WTC11 (cell line): ENCODE measurements around the gene GLYATL3. TPM values are rescaled to one million over a fixed set of nuclear protein-coding genes. Genes with fewer than 3 reads are reported as not detected.
A peak's percentile ranks its signal among the peaks of the same experiment; 100 is the strongest.

Experiments
- AFF4 ChIP-seq: sonication (generic); formaldehyde crosslinking; IDR thresholded peaks from 2 replicates; pipeline ENCODE4 v1.8.1; 2023; ENCODE audit warnings: mild to moderate bottlenecking, missing genetic modification reagents, borderline replicate concordance
- CREB1 ChIP-seq: sonication (generic); formaldehyde crosslinking; IDR thresholded peaks from 2 replicates; pipeline ENCODE4 v1.8.0; 2023; ENCODE audit warnings: mild to moderate bottlenecking, missing genetic modification reagents
- E2F5 ChIP-seq: sonication (generic); formaldehyde crosslinking; IDR thresholded peaks from 2 replicates; pipeline ENCODE4 v1.8.1; 2022; ENCODE audit warnings: mild to moderate bottlenecking, moderate library complexity, missing genetic modification reagents
- EMX1 ChIP-seq: fragments of 250-450 bp; sonication (Bioruptor Pico); IDR thresholded peaks from 2 replicates; pipeline ENCODE4 v1.8.0; 2021; ENCODE audit warnings: mild to moderate bottlenecking
- ESRRA ChIP-seq: sonication (generic); formaldehyde crosslinking; IDR thresholded peaks from 2 replicates; pipeline ENCODE4 v1.8.1; 2022; ENCODE audit warnings: mild to moderate bottlenecking, missing genetic modification reagents, borderline replicate concordance
- FOXP1 ChIP-seq: sonication (generic); formaldehyde crosslinking; IDR thresholded peaks from 2 replicates; pipeline ENCODE4 v1.8.0; 2022; ENCODE audit warnings: missing genetic modification reagents, mild to moderate bottlenecking, moderate library complexity, borderline replicate concordance
- HMGA2 ChIP-seq: fragments of 250-450 bp; sonication (Bioruptor Pico); IDR thresholded peaks from 2 replicates; pipeline ENCODE4 v1.4.0; 2021; ENCODE audit warnings: mild to moderate bottlenecking, moderate library complexity
- JAZF1 ChIP-seq: fragments of 250-450 bp; sonication (Bioruptor Pico); IDR thresholded peaks from 2 replicates; pipeline ENCODE4 v1.9.0; 2021; ENCODE audit warnings: moderate library complexity, mild to moderate bottlenecking, inconsistent platforms
- KAT7 ChIP-seq: sonication (generic); formaldehyde crosslinking; IDR thresholded peaks from 2 replicates; pipeline ENCODE4 v1.8.1; 2023; ENCODE audit warnings: missing genetic modification reagents, mild to moderate bottlenecking, borderline replicate concordance
- MAX ChIP-seq: sonication (generic); formaldehyde crosslinking; IDR thresholded peaks from 2 replicates; pipeline ENCODE4 v1.8.0; 2022; ENCODE audit warnings: mild to moderate bottlenecking, missing genetic modification reagents
- NR2C2 ChIP-seq: sonication (generic); formaldehyde crosslinking; IDR thresholded peaks from 2 replicates; pipeline ENCODE4 v1.8.0; 2022; ENCODE audit warnings: mild to moderate bottlenecking, missing genetic modification reagents
- NR3C1 ChIP-seq: sonication (generic); formaldehyde crosslinking; conservative IDR thresholded peaks from 2 replicates; pipeline ENCODE4 v1.8.1; 2023; ENCODE audit warnings: low read depth, mild to moderate bottlenecking, missing genetic modification reagents
- SP1 ChIP-seq: sonication (generic); formaldehyde crosslinking; conservative IDR thresholded peaks from 2 replicates; pipeline ENCODE4 v1.8.1; 2022; ENCODE audit warnings: missing genetic modification reagents
- TEAD1 ChIP-seq: sonication (generic); formaldehyde crosslinking; IDR thresholded peaks from 2 replicates; pipeline ENCODE4 v1.8.0; 2022; ENCODE audit warnings: mild to moderate bottlenecking, missing genetic modification reagents
- ZNF138 ChIP-seq: sonication (generic); formaldehyde crosslinking; conservative IDR thresholded peaks from 2 replicates; pipeline ENCODE4 v1.8.1; 2022; ENCODE audit warnings: mild to moderate bottlenecking, moderate library complexity, missing genetic modification reagents
- ZNF219 ChIP-seq: sonication (generic); formaldehyde crosslinking; IDR thresholded peaks from 2 replicates; pipeline ENCODE4 v1.8.0; 2023; ENCODE audit warnings: missing genetic modification reagents, mild to moderate bottlenecking, borderline replicate concordance
- ZNF232 ChIP-seq: sonication (generic); formaldehyde crosslinking; IDR thresholded peaks from 2 replicates; pipeline ENCODE4 v1.8.0; 2022; ENCODE audit warnings: mild to moderate bottlenecking, missing genetic modification reagents
- ZNF532 ChIP-seq: fragments of 250-450 bp; sonication (Bioruptor Pico); IDR thresholded peaks from 2 replicates; pipeline ENCODE4 v1.9.0; 2021; ENCODE audit warnings: mild to moderate bottlenecking, borderline replicate concordance
- total RNA-seq: library from RNA; stranded (reverse); gene quantifications from 3 replicates; pipeline ENCODE4 v1.2.3, GENCODE V29; 2021
- TF ChIP-seq, protein P1 (sequence below): sonication (generic); formaldehyde crosslinking; IDR thresholded peaks from 2 replicates; pipeline ENCODE4 v1.8.0; 2023; ENCODE audit warnings: missing genetic modification reagents
- TF ChIP-seq, protein P2 (sequence below): sonication (generic); formaldehyde crosslinking; IDR thresholded peaks from 2 replicates; pipeline ENCODE4 v1.8.1; 2022; ENCODE audit warnings: missing genetic modification reagents, borderline replicate concordance
- TF ChIP-seq, protein P3 (sequence below): sonication (generic); formaldehyde crosslinking; IDR thresholded peaks from 2 replicates; pipeline ENCODE4 v1.8.1; 2022; ENCODE audit warnings: low read depth, mild to moderate bottlenecking, moderate library complexity, missing genetic modification reagents, borderline replicate concordance
- TF ChIP-seq, protein P4 (sequence below): sonication (generic); formaldehyde crosslinking; IDR thresholded peaks from 2 replicates; pipeline ENCODE4 v1.8.0; 2022; ENCODE audit warnings: missing genetic modification reagents

GLYATL3 gene
- total RNA-seq, 1 experiment from 2014 or later, result not detected

DNA sequence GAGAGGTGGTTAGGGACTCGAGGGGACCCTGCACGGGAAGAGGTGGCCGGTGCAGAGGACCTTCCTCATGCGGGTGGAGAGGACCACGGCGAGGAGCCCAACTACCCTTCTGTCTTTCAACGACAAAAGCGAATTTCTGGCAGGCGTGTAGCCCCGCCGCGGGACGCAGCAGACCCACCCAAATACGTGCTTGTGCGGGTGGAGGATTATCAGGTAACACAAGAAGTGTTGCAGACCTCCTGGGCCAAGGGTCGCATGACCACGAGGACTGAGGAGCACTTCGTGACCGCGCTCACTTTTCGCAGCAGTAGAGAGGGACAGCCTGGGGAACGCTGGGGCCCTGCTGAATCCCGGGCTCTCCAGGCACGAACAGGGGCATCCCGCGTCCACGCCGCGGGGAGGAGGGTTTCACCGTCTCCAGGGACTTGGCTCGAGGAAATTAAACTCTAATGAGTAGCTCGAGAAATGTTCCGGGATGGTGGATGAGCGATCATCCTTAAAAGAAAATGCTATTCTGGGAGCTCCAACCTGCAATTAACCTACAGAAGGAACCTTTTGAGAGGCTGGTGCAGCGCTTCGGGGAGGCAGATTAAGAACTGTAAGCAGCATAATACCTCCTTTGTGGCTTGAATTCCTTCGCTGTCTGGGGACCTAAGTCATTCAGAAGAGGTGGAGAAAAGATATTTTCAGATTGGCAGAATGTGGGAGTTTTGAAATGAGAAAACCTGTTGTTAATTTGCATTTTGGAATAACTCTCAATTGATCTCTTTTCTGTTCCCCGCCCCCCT, 51.5 kb downstream of the GLYATL3 start (continued):
- no peak; the same call in 1 of the 2 replicates for TF ChIP-seq TEAD1 (CRISPR knock-in tag)
- TF ChIP-seq SP1 (CRISPR knock-in tag), result no peak
- no peak for TF ChIP-seq ZNF232
- TF ChIP-seq ZNF138 (CRISPR knock-in tag), result no peak
- TF ChIP-seq CREB1 (CRISPR knock-in tag), result no peak
- TF ChIP-seq, protein P1, sequence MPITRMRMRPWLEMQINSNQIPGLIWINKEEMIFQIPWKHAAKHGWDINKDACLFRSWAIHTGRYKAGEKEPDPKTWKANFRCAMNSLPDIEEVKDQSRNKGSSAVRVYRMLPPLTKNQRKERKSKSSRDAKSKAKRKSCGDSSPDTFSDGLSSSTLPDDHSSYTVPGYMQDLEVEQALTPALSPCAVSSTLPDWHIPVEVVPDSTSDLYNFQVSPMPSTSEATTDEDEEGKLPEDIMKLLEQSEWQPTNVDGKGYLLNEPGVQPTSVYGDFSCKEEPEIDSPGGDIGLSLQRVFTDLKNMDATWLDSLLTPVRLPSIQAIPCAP (CRISPR knock-in tag), result no peak
- TF ChIP-seq MAX (CRISPR knock-in tag), result no peak
- TF ChIP-seq EMX1, result no peak
- no peak for TF ChIP-seq AFF4
- TF ChIP-seq FOXP1, result 0 out of 2 replicates have a peak, but pooled peaks have one; percentile 12
- peak; percentile 70; the same call in 1 of the 2 replicates for TF ChIP-seq KAT7 (CRISPR knock-in tag)
- TF ChIP-seq ZNF219 (CRISPR knock-in tag), result no peak
- TF ChIP-seq ZNF532 (CRISPR knock-in tag), result no peak
- TF ChIP-seq JAZF1 (CRISPR knock-in tag), result no peak
- TF ChIP-seq, protein P2, sequence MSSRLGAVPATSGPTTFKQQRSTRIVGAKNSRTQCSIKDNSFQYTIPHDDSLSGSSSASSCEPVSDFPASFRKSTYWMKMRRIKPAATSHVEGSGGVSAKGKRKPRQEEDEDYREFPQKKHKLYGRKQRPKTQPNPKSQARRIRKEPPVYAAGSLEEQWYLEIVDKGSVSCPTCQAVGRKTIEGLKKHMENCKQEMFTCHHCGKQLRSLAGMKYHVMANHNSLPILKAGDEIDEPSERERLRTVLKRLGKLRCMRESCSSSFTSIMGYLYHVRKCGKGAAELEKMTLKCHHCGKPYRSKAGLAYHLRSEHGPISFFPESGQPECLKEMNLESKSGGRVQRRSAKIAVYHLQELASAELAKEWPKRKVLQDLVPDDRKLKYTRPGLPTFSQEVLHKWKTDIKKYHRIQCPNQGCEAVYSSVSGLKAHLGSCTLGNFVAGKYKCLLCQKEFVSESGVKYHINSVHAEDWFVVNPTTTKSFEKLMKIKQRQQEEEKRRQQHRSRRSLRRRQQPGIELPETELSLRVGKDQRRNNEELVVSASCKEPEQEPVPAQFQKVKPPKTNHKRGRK (CRISPR knock-in tag), result no peak
- TF ChIP-seq, protein P3, sequence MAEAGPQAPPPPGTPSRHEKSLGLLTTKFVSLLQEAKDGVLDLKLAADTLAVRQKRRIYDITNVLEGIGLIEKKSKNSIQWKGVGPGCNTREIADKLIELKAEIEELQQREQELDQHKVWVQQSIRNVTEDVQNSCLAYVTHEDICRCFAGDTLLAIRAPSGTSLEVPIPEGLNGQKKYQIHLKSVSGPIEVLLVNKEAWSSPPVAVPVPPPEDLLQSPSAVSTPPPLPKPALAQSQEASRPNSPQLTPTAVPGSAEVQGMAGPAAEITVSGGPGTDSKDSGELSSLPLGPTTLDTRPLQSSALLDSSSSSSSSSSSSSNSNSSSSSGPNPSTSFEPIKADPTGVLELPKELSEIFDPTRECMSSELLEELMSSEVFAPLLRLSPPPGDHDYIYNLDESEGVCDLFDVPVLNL (CRISPR knock-in tag), result no peak
- no peak for TF ChIP-seq ESRRA (CRISPR knock-in tag)
- TF ChIP-seq HMGA2 (CRISPR knock-in tag), result no peak
- no peak for TF ChIP-seq E2F5 (CRISPR knock-in tag)
- TF ChIP-seq, protein P4, sequence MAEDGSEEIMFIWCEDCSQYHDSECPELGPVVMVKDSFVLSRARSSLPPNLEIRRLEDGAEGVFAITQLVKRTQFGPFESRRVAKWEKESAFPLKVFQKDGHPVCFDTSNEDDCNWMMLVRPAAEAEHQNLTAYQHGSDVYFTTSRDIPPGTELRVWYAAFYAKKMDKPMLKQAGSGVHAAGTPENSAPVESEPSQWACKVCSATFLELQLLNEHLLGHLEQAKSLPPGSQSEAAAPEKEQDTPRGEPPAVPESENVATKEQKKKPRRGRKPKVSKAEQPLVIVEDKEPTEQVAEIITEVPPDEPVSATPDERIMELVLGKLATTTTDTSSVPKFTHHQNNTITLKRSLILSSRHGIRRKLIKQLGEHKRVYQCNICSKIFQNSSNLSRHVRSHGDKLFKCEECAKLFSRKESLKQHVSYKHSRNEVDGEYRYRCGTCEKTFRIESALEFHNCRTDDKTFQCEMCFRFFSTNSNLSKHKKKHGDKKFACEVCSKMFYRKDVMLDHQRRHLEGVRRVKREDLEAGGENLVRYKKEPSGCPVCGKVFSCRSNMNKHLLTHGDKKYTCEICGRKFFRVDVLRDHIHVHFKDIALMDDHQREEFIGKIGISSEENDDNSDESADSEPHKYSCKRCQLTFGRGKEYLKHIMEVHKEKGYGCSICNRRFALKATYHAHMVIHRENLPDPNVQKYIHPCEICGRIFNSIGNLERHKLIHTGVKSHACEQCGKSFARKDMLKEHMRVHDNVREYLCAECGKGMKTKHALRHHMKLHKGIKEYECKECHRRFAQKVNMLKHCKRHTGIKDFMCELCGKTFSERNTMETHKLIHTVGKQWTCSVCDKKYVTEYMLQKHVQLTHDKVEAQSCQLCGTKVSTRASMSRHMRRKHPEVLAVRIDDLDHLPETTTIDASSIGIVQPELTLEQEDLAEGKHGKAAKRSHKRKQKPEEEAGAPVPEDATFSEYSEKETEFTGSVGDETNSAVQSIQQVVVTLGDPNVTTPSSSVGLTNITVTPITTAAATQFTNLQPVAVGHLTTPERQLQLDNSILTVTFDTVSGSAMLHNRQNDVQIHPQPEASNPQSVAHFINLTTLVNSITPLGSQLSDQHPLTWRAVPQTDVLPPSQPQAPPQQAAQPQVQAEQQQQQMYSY (CRISPR knock-in tag), result no peak
- TF ChIP-seq NR3C1 (CRISPR knock-in tag), result no peak
- no peak for TF ChIP-seq NR2C2
